Body of pancreas (tissue), 4 donors: ENCODE data around the gene TSHR. TPM values are rescaled to one million over a fixed set of nuclear protein-coding genes. Genes with fewer than 3 reads are reported as not detected.
A peak's percentile ranks its signal among the peaks of the same experiment; 100 is the strongest.

Source experiments
- ATAC-seq: fragments of 150-250 bp; one replicate; pipeline ENCODE4 v1.9.1; 2016
- DNase-seq, 4 donors: peaks; one replicate each; pipeline ENCODE4 v3.0.0-alpha.2; 2019
- H3K27ac ChIP-seq, 4 donors: fragments of 200-600 bp; sonication (generic); 1 replicate in 3 of 4; 2 replicates in 1 of 4; pipeline versions ENCODE4 v1.5.1 to v1.6.1; 2016 to 2019; ENCODE audit warnings: mild to moderate bottlenecking in 1 of 4, mixed read lengths in 1 of 4, moderate library complexity in 1 of 4
- H3K27me3 ChIP-seq, 2 donors: fragments of 200-600 bp; sonication (generic); one replicate each; pipeline ENCODE4 v1.6.0; 2016; ENCODE audit warnings: mild to moderate bottlenecking in 1 of 2
- H3K36me3 ChIP-seq, 2 donors: fragments of 200-600 bp; sonication (generic); replicated peaks in 1 of 2; 2 replicates each; pipeline ENCODE4 v1.5.1; 2016; ENCODE audit warnings: low read depth in 2 of 2; ENCODE audit not compliant: insufficient read depth in 1 of 2
- H3K4me1 ChIP-seq: fragments of 200-600 bp; sonication (generic); one replicate; pipeline ENCODE4 v1.6.0; 2016
- H3K4me3 ChIP-seq, 2 donors: fragments of 200-600 bp; sonication (generic); 1 replicate in 1 of 2; 2 replicates in 1 of 2; pipeline ENCODE4 v1.5.1; 2016 to 2019
- H3K9me3 ChIP-seq, 3 donors: fragments of 200-600 bp; sonication (generic); 1 replicate in 2 of 3; 2 replicates in 1 of 3; pipeline ENCODE4 v1.5.1; 2016
- CTCF ChIP-seq, 7 experiments: fragments of 450-650 bp in 4 of 7; fragments of 200-600 bp in 3 of 7; sonication (generic) in 3 of 7; IDR thresholded peaks; one replicate each; pipeline ENCODE4 v1.5.1; 2016 to 2019; ENCODE audit warnings: antibody characterized with exemption in 7 of 7
- POLR2A ChIP-seq, 3 donors: fragments of 450-650 bp; IDR thresholded peaks; one replicate each; pipeline ENCODE4 v1.6.1; 2016; ENCODE audit warnings: antibody characterized with exemption in 3 of 3, mild to moderate bottlenecking in 2 of 3
- WGBS, 2 donors: methylation state at CpG; one replicate each; pipeline ENCODE4 v1.1.5; 2017; 5-methylcytosine and 5-hydroxymethylcytosine counted together
- intact Hi-C: fragments of 100-400 bp; cut with DNase I; formaldehyde crosslinking; loops from one replicate; pipeline ENCODE4 v1.15.1; 2023
- total RNA-seq, 2 donors: library from RNA; depleted of rRNA; stranded (reverse); fragments of >200 nt; gene quantifications; one replicate each; pipeline ENCODE4 v1.1.0, GENCODE V29; 2016

The TSHR gene
- total RNA-seq, 2 donors from 2014 or later: not detected

GRCh38 chr14:81172881-81173280, 217.5 kb downstream of the TSHR start:
- H3K27me3 ChIP-seq: no peaks in the 10 kb centered on the region
- no peak overlapping the region for H3K4me3 ChIP-seq
- WGBS, 2 donors: 69 to 78% methylated on average over 3 of the region's 3 CpGs
- no peak overlapping the region for H3K27ac ChIP-seq
- ATAC-seq (no peak), DNase-seq (no peak)
- intact Hi-C loops: no loop called here
- TF ChIP-seq POLR2A (IDR thresholded peaks at IDR 0.05) (no peak), CTCF (IDR thresholded peaks at IDR 0.05) (no peak)
- H3K36me3 ChIP-seq: no peaks in the 10 kb centered on the region
- H3K9me3 ChIP-seq: no peaks in the 10 kb centered on the region
- H3K4me1 ChIP-seq: peaks cover 19% of the 10 kb centered on the region

- peak in 3 of 4 donors; percentile 20 to 61 (median 57) for DNase-seq
- no peak for ATAC-seq
- 87 to 88% methylated on average over 3 of the region's 3 CpGs for WGBS, 2 donors
- Histone ChIP-seq H3K36me3 (peaks cover 0 to 3% of the 10 kb centered on the region in 2 donors), H3K4me1 (peaks cover 20% of the 10 kb centered on the region), H3K4me3 (no peak overlapping the region), H3K9me3 (no peaks in the 10 kb centered on the region), H3K27me3 (no peaks in the 10 kb centered on the region), H3K27ac (peak overlapping the region in 1 of 4 donors; percentile 14)
- intact Hi-C loops: no loop called here
- TF ChIP-seq POLR2A (IDR thresholded peaks at IDR 0.05) (no peak), CTCF (IDR thresholded peaks at IDR 0.05) (no peak)
These were observed 220.8 kb downstream of the TSHR start for GRCh38 chr14:81176241-81176640.

GRCh38 chr14:81177225-81177624, 221.8 kb downstream of the TSHR start:
- no peak for ATAC-seq
- H3K9me3 ChIP-seq: no peaks in the 10 kb centered on the region
- WGBS, 2 donors: 65 to 68% methylated on average over 1 of the region's 1 CpG
- no peaks in the 10 kb centered on the region for H3K27me3 ChIP-seq
- TF ChIP-seq CTCF (IDR thresholded peaks at IDR 0.05) (no peak), POLR2A (IDR thresholded peaks at IDR 0.05) (no peak)
- no peak overlapping the region for H3K4me3 ChIP-seq
- intact Hi-C loops: no loop called here
- H3K4me1 ChIP-seq: peaks cover 30% of the 10 kb centered on the region
- no peak for DNase-seq
- peak overlapping the region in 2 of 4 donors; percentile 14 to 19 for H3K27ac ChIP-seq
- H3K36me3 ChIP-seq: peaks cover 0 to 3% of the 10 kb centered on the region in 2 donors

DNA sequence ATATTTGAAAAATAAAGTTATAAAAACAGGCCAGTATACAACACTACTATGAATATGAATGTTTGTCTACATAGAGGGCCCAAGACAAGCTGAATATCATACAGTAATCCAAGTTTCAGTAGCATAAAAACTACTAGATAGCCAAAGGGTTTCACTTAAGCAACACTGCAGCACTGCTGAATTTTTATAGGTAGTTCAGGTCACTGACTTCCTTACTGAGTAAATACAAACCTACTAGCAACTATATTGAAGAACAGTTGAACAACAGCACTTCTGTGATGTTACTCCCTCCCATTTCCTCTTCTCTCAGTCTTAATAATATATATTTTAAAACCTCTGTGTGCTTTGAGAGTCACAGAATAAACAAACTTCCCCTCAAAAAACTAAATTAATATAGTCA, 222.6 kb downstream of the TSHR start:
- intact Hi-C loops: no loop called here
- peak; percentile 27 for ATAC-seq
- H3K27ac ChIP-seq: peak overlapping the region in 1 of 4 donors; percentile 14

More for the DNA sequence above, 222.6 kb downstream of the TSHR start:
- H3K4me1 ChIP-seq: peaks cover 31% of the 10 kb centered on the region
- no peak for DNase-seq
- H3K4me3 ChIP-seq: no peak overlapping the region
- H3K9me3 ChIP-seq: no peaks in the 10 kb centered on the region
- no peak for TF ChIP-seq POLR2A (IDR thresholded peaks at IDR 0.05)
- TF ChIP-seq CTCF (IDR thresholded peaks at IDR 0.05): no peak
- no peaks in the 10 kb centered on the region for H3K27me3 ChIP-seq
- H3K36me3 ChIP-seq: peaks cover 0 to 3% of the 10 kb centered on the region in 2 donors
